NCI-H187 (cell line): ENCODE measurements around the gene BACE2.

Source experiments
- DNase-seq, 2 experiments: peaks; one replicate each; lab custom pipeline; 2025; lab: John Stamatoyannopoulos, UW

BACE2 gene

GRCh38 chr21:41148798-41149197, 19.2 kb upstream of the BACE2 start:
- DNase-seq: no peak

- no peak for DNase-seq
Measured at GRCh38 chr21:41149199-41149598, 18.8 kb upstream of the BACE2 start.

GRCh38 chr21:41152147-41152546, 15.8 kb upstream of the BACE2 start:
- DNase-seq: no peak

GRCh38 chr21:41153443-41153842, 14.5 kb upstream of the BACE2 start:
- DNase-seq: no peak

GRCh38 chr21:41156142-41156541, 11.8 kb upstream of the BACE2 start:
- no peak for DNase-seq

GRCh38 chr21:41158026-41158425, 9.9 kb upstream of the BACE2 start:
- DNase-seq: no peak

GRCh38 chr21:41160036-41160435, 7.9 kb upstream of the BACE2 start:
- no peak for DNase-seq

GRCh38 chr21:41161428-41161827, 6.5 kb upstream of the BACE2 start:
- no peak for DNase-seq

GRCh38 chr21:41162096-41162495, 5.9 kb upstream of the BACE2 start:
- no peak for DNase-seq

- DNase-seq: no peak
Measured at GRCh38 chr21:41163091-41163490, 4.9 kb upstream of the BACE2 start.

- no peak for DNase-seq
Measured at GRCh38 chr21:41164052-41164451, 3.9 kb upstream of the BACE2 start.

GRCh38 chr21:41164981-41165655, 2.8 kb upstream of the BACE2 start:
- no peak for DNase-seq

GRCh38 chr21:41166884-41167283, 1.1 kb upstream of the BACE2 start:
- DNase-seq: no peak

GRCh38 chr21:41168391-41169257, 664 bp downstream of the BACE2 start:
- DNase-seq: no peak

- DNase-seq: no peak
Measured at GRCh38 chr21:41169258-41169576, 1.3 kb downstream of the BACE2 start.

- DNase-seq: no peak
Measured at GRCh38 chr21:41169701-41170100, 1.7 kb downstream of the BACE2 start.

GRCh38 chr21:41170442-41170841, 2.5 kb downstream of the BACE2 start:
- no peak for DNase-seq

- DNase-seq: no peak
Measured at GRCh38 chr21:41170859-41171609, 3.1 kb downstream of the BACE2 start.

- no peak for DNase-seq
Measured at GRCh38 chr21:41175080-41175479, 7.1 kb downstream of the BACE2 start.

GRCh38 chr21:41176846-41177245, 8.9 kb downstream of the BACE2 start:
- DNase-seq: no peak

GRCh38 chr21:41180752-41181151, 12.8 kb downstream of the BACE2 start:
- no peak for DNase-seq

GRCh38 chr21:41182547-41182946, 14.6 kb downstream of the BACE2 start:
- DNase-seq: no peak

- DNase-seq: no peak
Measured at GRCh38 chr21:41183575-41183974, 15.6 kb downstream of the BACE2 start.
